HFFc6 (cell line): Measurements from ENCODE around the gene THRB. TPM values are rescaled to one million over a fixed set of nuclear protein-coding genes. Genes with fewer than 3 reads are reported as not detected.

ENCODE experiments used
- DNase-seq: peaks from one replicate; pipeline ENCODE4 v3.0.0-alpha.2; 2018
- H3K27ac Mint-ChIP-seq: 2 replicates; pipeline ENCODE4 v1.8.0; 2020; ENCODE audit warnings: mild to moderate bottlenecking, mixed read lengths
- H3K27me3 Mint-ChIP-seq: 2 replicates; pipeline ENCODE4 v1.8.0; 2021; ENCODE audit warnings: mild to moderate bottlenecking, moderate library complexity, mixed read lengths; ENCODE audit not compliant: insufficient read depth
- H3K36me3 Mint-ChIP-seq: 2 replicates; pipeline ENCODE4 v1.8.0; 2021; ENCODE audit warnings: low read depth, mixed read lengths
- H3K4me1 Mint-ChIP-seq: 2 replicates; pipeline ENCODE4 v1.8.0; 2020; ENCODE audit warnings: low read depth, mixed read lengths
- H3K4me3 Mint-ChIP-seq: 2 replicates; pipeline ENCODE4 v1.8.0; 2020; ENCODE audit warnings: mild to moderate bottlenecking, moderate library complexity, mixed read lengths
- H3K9me3 Mint-ChIP-seq: 2 replicates; pipeline ENCODE4 v1.8.0; 2020; ENCODE audit warnings: mild to moderate bottlenecking, mixed read lengths
- total RNA-seq, 6 experiments: library from RNA; stranded (reverse); fragmentation: NEBNext Ultra II Directional; extraction: Animal tissue kit (Norgen Biotek cat#: 25700); gene quantifications; 2 replicates in 1 of 6; 3 replicates in 5 of 6; pipeline ENCODE4 v1.2.3, GENCODE V29; 2021
- TF ChIP-seq, protein P1 (sequence below): fragments of 200-600 bp; sonication (generic); IDR thresholded peaks from 2 replicates; pipeline ENCODE4 v1.5.0; 2021; ENCODE audit warnings: antibody characterized with exemption, mild to moderate bottlenecking

The THRB gene
- total RNA-seq, 6 experiments from 2014 or later, result not detected

DNA sequence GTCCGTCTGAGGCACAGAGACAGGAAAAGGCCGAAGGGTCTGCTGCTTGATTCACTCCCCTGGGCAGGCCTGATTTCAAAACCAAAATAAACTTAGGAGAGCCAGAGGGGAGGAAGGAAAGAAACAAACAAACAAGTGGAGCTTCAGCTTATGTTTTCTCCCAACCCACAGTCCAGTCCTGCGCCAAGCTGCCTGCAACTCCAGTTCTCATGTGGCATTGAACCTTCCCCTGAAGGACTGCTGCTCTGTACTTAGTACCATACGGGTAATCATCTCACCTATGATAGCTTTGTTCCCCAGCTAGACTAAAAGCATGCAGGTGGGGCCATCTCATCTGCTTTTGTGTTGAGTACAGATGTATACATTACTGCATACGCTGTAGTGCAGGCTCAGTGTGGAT is 236.4 kb downstream of the THRB start:
- Mint-ChIP-seq H3K27ac (no peak overlapping the region), H3K27me3 (peaks cover 6% of the 10 kb centered on the region), H3K4me1 (no peaks in the 10 kb centered on the region), H3K4me3 (no peak overlapping the region), H3K9me3 (no peaks in the 10 kb centered on the region), H3K36me3 (no peaks in the 10 kb centered on the region)
- TF ChIP-seq, protein P1, sequence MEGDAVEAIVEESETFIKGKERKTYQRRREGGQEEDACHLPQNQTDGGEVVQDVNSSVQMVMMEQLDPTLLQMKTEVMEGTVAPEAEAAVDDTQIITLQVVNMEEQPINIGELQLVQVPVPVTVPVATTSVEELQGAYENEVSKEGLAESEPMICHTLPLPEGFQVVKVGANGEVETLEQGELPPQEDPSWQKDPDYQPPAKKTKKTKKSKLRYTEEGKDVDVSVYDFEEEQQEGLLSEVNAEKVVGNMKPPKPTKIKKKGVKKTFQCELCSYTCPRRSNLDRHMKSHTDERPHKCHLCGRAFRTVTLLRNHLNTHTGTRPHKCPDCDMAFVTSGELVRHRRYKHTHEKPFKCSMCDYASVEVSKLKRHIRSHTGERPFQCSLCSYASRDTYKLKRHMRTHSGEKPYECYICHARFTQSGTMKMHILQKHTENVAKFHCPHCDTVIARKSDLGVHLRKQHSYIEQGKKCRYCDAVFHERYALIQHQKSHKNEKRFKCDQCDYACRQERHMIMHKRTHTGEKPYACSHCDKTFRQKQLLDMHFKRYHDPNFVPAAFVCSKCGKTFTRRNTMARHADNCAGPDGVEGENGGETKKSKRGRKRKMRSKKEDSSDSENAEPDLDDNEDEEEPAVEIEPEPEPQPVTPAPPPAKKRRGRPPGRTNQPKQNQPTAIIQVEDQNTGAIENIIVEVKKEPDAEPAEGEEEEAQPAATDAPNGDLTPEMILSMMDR, result no peak
- DNase-seq, result no peak

DNA sequence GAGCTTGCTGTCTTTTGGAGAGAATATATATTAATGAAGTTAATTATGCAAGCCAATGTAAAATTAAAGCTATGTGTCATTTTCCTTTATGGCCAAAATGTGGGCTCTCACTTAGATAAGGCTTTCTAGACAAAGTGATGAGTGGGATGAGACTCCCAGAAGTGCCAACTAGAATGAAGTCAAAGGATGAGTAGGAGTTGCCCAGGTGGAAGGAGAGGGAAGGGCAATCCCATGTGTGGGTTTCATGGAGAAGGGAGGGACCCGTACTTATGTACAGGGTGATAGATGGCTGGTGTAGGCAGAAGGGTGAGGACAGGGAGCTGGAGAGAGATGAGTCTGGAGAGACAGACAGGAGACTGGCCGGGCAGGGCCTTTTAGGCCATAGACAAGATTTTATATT is 239.2 kb downstream of the THRB start:
- H3K4me3 Mint-ChIP-seq, result no peak overlapping the region
- H3K27ac Mint-ChIP-seq, result no peak overlapping the region
- TF ChIP-seq, protein P1, result no peak
- no peaks in the 10 kb centered on the region for H3K36me3 Mint-ChIP-seq
- H3K27me3 Mint-ChIP-seq, result peaks cover 12% of the 10 kb centered on the region
- no peak for DNase-seq
- no peaks in the 10 kb centered on the region for H3K4me1 Mint-ChIP-seq
- H3K9me3 Mint-ChIP-seq, result no peaks in the 10 kb centered on the region

DNA sequence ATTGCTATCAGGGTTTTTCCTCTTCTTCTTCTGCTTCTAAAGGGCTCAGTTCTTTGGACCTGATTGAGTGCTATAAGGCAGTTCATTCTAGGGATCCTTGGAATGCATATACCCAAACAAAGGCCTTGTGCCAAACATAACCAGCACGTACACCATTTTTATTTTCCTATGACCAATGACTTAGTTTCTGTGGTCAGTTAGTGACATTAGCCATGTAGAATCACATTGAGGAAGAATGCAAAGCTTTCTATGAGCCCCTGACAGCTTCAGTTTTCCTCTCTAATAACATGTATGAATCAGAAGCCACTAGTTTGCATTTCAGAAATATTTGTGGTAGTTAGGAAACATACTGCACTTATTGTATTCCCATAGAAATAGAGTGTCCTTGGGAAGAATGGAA is 240.0 kb downstream of the THRB start:
- H3K4me1 Mint-ChIP-seq, result no peaks in the 10 kb centered on the region
- TF ChIP-seq, protein P1, result no peak
- DNase-seq, result peak; percentile 89
- no peaks in the 10 kb centered on the region for H3K9me3 Mint-ChIP-seq
- no peak overlapping the region for H3K4me3 Mint-ChIP-seq
- H3K27me3 Mint-ChIP-seq, result peaks cover 19% of the 10 kb centered on the region
- H3K27ac Mint-ChIP-seq, result no peak overlapping the region
- no peaks in the 10 kb centered on the region for H3K36me3 Mint-ChIP-seq

DNA sequence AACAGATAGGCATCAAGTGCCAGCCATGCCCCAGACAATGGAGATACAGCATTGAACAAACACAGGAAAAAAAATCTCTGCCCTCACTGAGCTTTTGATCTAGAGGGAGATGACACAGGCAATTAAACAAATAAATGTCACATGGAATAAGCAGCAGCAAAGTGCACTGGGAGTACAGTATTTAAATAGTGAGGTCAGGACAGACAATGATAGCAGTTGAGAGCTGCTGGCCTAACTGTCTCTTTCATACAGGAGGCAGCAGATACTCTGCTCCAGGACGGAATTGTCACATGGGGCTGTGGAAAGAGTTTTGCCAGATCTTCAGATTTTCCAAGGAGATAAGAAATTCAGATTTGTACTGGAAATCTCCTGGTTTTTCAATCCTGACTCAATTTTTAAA is 241.3 kb downstream of the THRB start:
- Mint-ChIP-seq H3K27ac (no peak overlapping the region), H3K27me3 (peaks cover 18% of the 10 kb centered on the region), H3K9me3 (no peaks in the 10 kb centered on the region), H3K36me3 (no peaks in the 10 kb centered on the region), H3K4me3 (no peak overlapping the region), H3K4me1 (no peaks in the 10 kb centered on the region)
- no peak for DNase-seq
- TF ChIP-seq, protein P1, result no peak

DNA sequence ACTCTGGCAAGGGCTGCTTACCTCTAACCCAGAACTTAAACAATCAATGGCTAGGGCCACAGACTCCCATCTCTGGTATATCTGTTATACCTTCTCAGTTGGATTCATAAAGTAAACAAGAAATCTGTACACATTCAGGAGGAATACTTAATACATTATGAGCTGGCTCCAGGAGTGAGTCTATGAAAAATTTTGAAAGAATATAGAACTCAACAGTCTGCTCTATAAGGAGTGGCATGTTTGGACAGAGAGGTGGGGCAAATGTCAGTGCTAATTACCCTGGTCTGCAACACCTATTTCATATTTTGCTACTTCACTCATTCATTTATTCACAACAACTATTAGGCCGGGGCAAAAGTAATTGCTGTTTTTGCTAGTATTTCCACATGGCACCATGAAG is 245.1 kb downstream of the THRB start:
- Mint-ChIP-seq H3K4me3 (no peak overlapping the region), H3K9me3 (no peaks in the 10 kb centered on the region), H3K4me1 (no peaks in the 10 kb centered on the region), H3K27me3 (peaks cover 21% of the 10 kb centered on the region), H3K36me3 (no peaks in the 10 kb centered on the region), H3K27ac (no peak overlapping the region)
- TF ChIP-seq, protein P1, result no peak
- no peak for DNase-seq

DNA sequence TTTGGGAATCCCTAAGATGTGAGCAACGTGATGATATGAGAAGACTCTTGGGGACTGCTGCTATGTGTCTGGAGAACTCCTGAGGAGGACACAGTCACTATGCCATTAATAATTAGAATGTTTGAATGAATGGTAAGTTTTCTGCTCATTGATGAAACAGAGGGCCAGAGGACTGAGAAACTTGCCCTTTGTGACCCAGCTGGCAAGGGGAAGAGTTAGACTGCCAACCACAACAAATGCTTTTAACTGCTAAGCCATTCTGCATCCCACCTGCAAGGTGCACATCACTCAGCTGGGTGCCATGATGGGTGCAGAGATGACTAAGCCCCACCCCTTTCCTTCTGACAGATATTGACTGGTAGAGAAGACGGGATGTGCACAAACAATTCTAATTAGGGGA is 249.6 kb downstream of the THRB start:
- no peak for DNase-seq
- H3K27ac Mint-ChIP-seq, result no peak overlapping the region
- H3K36me3 Mint-ChIP-seq, result no peaks in the 10 kb centered on the region
- no peaks in the 10 kb centered on the region for H3K9me3 Mint-ChIP-seq
- H3K4me3 Mint-ChIP-seq, result no peak overlapping the region
- H3K27me3 Mint-ChIP-seq, result peaks cover 17% of the 10 kb centered on the region
- H3K4me1 Mint-ChIP-seq, result peaks cover 20% of the 10 kb centered on the region
- TF ChIP-seq, protein P1, result no peak
